GM18861 (cell line): ENCODE data around the gene HPX.
A peak's percentile ranks its signal among the peaks of the same experiment; 100 is the strongest.
"Not testable (repeated sequence)": the region's sequence is repeated elsewhere in the genome, so short reads cannot be mapped to it uniquely, and the experiment has no call there.

Source experiments
- ATAC-seq: cut with Tn5 transposase; IDR thresholded peaks from one replicate; pipeline ENCODE4 v1.9.1; 2021; ENCODE audit not compliant: unreplicated experiment

Gene HPX

DNA sequence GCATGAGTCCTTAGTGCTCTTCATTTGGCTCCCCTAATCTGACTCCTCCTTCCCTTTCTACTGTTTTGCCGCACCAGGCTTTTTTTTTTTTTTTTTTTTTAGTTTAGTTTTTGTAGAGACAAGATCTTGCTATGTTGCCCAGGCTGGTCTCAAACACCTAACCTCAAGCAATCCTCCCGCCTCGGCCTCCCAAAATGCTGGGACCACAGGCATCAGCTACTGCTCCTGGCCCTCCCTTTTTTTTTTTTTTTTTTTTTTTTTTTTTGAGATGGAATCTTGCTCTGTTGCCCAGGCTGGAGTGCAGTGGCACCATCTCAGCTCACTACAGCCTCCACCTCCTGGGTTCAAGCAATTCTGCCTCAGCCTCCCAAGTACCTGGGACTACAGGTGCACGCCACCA lies 48.5 kb downstream of the HPX start:
- ATAC-seq = not testable (repeated sequence)

DNA sequence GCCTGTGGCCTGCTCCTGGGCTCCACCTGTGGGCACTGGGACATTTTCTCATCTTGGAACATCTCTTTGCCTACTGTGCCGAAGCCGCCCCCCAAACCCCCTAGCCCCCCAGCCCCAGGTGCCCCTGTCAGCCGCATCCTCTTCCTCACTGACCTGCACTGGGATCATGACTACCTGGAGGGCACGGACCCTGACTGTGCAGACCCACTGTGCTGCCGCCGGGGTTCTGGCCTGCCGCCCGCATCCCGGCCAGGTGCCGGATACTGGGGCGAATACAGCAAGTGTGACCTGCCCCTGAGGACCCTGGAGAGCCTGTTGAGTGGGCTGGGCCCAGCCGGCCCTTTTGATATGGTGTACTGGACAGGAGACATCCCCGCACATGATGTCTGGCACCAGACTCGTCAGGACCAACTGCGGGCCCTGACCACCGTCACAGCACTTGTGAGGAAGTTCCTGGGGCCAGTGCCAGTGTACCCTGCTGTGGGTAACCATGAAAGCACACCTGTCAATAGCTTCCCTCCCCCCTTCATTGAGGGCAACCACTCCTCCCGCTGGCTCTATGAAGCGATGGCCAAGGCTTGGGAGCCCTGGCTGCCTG lies 49.2 kb downstream of the HPX start:
- no peak for ATAC-seq

DNA sequence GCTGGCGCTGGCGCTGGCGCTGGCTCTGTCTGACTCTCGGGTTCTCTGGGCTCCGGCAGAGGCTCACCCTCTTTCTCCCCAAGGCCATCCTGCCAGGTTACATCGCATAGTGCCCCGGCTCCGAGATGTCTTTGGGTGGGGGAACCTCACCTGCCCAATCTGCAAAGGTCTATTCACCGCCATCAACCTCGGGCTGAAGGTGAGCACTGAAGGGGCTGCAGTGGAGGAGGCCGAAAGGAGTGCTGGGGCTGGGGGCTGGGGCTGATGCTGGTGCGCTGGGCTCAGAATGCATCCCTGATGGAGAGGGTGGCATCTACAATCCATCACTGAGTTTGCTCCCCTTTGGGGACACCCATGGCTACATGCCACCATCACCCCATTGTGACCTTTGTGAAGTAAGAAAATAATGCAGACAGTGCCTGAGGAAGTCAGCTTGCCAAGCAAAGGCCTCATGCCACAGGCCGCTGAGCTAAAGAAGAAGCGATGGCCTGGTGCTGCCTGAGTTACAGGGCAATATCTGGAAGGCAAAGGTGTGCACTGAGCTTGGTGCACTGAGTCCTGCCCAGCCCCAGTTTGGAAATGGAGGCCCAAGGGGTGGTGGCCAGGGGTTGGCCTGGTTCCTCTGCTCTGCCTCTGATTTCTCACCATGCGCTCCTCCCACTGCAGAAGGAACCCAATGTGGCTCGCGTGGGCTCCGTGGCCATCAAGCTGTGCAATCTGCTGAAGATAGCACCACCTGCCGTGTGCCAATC lies 49.9 kb downstream of the HPX start:
- no peak for ATAC-seq

DNA sequence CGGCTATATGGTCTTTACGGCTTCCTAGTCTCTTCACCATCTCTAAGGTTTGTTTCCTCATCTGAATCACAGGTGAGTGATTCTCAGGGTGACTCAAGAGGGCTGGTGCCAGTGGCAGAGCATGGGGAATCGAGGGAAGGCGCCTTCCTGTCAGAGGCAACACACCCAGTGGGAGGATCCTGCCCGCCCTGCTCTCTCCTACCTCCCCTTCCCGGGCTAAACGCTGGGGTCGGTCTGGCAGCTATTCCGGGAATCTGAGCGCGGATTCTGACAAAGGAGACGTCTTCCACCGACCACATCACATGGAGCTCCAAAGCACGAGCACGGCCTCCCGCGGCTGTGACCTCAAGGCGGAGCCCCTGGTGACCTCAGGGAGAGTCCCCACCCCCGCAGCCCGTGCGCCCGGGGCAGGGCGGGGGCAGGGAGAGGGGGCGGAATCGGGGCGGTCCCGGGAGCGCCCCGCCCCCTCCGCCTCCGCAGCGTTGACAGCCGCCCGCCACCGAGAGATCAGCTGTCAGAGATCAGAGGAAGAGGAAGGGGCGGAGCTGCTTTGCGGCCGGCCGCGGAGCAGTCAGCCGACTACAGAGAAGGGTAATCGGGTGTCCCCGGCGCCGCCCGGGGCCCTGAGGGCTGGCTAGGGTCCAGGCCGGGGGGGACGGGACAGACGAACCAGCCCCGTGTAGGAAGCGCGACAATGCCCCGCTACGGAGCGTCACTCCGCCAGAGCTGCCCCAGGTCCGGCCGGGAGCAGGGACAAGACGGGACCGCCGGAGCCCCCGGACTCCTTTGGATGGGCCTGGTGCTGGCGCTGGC lies 50.7 kb downstream of the HPX start, which contains the start of gene SMPD1:
Gene SMPD1 (plus strand): TSS at position 570 of the 813 bp plus-strand sequence. CDS start 125 bp downstream, at position 695.
- peak; percentile 98 for ATAC-seq

DNA sequence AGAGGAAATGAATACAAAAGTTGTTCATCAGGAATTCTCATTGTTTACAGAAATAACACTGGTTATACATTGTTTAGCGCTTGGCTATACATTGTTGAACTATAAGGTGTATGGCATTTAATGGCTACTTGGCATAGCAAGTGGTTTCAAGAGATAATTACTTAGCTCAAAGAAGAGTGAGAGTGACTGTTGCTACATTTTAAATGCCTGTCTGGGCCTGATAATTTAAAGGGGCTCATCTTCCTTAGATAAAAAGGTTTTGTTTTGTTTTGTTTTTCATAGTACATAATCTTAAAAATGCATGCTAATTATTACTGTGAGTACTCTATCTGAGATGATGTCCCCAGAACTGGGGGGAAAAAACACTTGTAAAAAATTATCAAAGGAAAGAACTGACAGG lies 52.0 kb downstream of the HPX start:
- no peak for ATAC-seq

DNA sequence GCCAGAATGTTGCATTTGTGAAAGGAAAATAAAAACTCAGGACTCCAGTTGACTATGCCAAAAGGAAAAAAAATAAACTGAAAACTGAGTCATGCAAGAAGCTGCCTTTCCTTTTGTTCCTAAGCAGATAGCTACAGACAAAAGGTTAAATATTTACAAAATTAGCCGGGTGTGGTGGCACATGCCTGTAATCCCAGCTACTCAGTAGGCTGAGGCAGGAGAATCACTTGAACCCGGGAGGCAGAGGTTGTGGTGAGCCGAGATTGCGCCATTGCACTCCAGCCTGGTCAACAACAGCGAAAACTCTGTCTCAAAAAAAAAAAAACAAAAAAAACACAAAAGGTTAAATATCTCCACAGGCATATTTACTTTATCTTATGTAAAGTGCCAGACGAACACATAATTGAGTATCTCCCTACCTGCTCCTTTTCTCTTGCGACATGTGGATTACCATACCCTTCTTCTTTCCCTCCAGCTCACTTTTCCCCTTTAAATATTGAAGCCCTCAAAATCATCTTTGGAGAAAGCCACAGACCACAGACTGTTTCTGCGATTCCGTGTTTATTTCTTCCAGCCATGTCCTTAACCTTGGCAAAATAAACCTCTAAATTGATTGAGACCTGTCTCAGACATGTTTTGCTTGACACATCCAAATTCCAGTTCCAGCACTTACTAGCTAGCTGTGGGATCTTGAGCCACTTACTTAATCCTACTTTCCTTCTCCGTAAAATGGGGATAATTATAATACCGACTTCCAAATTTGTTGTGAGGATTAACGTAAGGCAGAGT lies 52.8 kb downstream of the HPX start:
- ATAC-seq = no peak

DNA sequence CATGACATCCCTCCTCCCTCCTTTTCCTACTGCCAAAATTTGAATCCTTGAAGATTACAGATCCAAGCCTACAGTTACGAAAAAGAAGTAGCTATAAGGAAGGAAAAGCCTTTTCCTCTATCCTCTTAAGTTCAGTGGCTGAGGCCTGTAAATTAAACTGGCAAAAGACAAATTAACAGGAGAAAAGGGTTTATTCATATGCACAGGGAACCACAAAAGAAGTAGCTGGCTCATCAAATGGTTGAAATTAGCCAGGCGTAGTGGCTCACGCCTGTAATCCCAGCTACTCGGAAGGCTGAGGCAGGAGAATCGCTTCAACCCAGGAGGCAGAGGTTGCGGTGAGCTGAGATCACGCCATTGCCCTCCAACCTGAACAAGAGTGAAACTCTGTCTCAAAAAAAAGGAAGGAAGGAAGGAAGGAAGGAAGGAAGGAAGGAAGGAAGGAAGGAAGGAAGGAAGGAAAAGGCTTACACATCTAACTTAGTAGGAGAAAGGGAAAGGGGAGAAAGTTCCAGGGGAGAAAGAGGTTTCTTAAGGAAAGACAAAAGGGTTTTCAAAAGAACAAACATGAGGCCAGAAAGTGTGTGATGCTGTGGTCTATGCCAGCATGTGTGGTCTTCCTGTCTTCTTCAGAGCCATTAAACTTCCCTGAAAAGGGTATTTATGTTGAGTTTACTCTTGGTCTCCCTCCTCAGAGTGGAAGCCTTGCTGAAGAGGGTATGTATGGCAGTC lies 55.6 kb downstream of the HPX start:
- no peak for ATAC-seq
